RPMI7951 (cell line): ENCODE measurements around the gene GDI1. TPM values are rescaled to one million over a fixed set of nuclear protein-coding genes. Genes with fewer than 3 reads are reported as not detected.
"Not testable (repeated sequence)": the region's sequence is repeated elsewhere in the genome, so short reads cannot be mapped to it uniquely, and the experiment has no call there.

Experiments used
- DNase-seq: peaks from one replicate; pipeline ENCODE4 v3.0.0-alpha.2; 2012; ENCODE audit warnings: low read depth
- total RNA-seq: library from RNA; depleted of rRNA; stranded (reverse); fragments of >200 nt; shearing (Covaris generic); gene quantifications from 2 replicates; pipeline ENCODE4 v1.2.3, GENCODE V29; 2014; rRNA removed

The GDI1 gene
- 58.0 and 58.6 TPM in 2 replicates for total RNA-seq

DNA sequence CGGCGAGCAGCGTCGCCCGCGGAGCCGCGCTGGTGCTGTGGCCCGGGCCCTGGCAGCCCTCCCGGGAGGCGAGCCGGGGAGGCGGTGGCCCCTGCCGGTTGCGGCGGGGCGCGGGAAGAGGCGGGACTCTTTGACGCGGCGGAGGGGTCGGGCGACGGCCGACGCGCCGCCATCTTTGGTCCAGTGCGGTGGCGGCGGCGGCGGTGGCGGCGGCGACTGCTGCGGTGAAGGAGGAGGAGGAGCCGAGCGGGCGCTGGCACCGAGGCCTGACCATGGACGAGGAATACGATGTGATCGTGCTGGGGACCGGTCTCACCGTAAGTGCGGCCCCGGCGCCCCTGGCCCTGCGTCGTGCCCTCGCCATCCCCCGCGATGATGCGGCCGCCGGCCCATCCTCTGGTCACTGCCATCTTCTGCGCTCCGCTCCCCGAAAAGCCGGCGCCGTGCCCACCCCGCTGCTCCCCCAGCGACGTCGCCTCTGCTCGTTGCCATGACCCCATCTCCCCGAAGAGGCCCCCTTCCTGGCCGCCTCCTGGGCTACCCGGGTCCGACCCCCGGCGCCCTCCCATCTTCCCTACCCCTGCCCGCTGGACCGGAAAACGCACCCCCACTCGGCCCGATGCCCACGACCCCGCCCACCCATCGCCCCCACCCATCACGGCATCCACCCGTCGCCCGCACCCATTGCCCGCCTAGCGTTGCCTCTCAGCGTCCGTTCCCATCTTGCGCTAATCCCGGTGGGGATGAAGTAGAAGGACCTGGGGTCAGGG lies at the start of gene GDI1:
Gene GDI1, plus strand, starts transcription at position 172 of the 770 bp plus-strand sequence. Its CDS starts 101 bp downstream, at position 273.
- peak; percentile 58 for DNase-seq

DNA sequence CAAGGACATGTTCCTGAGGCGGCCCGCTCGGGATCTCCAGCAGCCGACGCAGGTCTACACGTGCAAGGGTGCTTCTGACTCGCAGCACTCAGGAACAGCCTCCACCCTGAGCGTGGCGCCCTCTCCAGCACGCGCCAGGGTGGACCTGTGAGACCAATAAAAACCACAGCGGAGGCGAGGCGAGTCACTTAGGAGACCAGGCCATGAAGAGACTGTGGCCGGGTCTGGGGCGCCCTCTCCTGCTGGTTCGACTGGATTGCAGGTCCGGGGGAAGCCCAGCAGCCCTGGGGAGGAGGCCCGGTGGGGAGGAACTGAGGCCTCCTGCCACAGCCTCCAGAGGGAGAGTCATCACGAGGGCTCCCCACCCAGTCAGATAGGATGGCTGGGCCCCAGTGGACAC lies 48.9 kb upstream of the GDI1 start:
- DNase-seq, result not testable (repeated sequence)

DNA sequence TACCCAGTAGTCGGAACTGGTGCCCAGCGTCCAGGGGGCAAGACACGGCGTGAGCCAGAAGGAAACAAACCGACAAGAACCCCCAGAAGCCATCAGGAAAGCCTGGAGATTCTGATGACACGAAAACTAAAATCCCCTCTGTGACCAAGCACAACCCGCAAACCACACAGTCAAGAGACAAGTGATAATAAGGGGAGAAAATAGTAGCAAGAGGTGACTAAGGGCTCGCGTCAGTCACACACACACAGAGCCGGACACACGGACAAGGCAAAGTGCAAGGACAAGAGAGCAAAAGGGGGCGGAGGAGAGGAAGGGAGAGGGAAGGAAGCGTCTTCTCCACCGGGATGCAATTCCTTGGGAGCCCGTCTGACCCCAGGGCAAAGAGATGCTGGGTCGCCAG lies 48.3 kb upstream of the GDI1 start:
- not testable (repeated sequence) for DNase-seq

DNA sequence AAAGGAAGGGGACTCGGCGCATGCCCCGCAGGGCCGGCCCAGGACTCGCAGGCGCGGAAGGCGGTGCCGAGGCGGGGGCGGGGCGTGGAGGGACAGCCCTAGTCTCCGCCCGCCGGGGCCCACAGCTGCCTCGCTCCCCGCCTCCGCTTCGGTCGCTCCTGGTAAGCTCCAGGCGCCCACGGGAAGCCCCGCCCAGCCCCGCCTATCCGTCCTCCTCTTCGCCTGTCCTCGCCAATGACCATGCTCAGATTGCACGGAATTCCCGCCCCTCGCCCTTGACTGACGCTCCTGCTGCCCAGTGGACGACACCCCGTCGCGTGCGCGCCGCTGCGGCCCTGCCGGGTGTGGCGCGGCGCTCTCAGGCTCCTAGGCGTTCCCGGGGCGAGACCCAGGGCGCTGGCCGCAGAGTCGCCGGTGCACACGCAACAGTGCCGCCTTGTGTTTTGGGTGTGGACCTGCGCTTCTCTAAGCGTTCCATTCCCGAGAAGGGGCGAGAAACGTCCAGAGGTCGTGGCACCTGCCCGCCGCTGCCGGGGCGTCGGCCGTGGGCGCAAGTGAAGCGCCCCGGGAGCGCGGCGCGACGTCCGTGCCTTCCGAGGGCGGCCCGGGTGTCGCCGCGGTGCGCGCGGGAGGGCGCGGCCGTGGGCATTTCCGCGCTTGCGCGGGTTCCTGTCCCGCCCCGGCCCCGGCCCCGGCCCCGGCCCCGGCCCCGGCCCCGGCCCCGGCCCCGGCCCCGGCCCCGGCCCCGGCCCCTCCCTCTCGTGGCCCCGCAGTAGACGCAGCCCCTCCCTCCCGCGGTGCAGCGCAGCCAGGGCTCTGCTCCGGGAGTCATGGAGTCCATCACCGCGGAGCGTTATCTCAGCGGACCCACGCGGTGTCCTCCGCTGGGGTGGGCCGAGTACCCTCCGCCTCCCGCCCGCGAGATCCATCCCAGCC lies 46.9 kb upstream of the GDI1 start:
- DNase-seq, result not testable (repeated sequence)

DNA sequence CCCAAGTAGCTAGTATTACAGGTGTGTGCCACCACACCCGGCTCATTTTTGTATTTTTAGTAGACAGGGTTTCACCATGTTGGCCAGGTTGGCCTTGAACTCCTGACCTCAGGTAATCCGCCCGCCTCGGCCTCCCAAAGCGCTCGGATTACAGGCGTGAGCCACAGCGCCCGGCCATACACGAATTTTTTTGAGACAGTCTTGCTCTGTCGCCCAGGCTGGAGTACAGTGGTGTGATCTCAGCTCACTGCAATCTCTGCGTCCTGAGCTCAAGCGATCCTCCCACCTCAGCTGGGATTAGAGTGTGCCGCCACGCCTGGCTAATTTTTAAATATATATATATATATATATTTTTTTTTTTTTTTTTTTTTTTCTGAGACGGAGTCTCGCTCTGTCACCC lies 40.6 kb upstream of the GDI1 start:
- DNase-seq, result not testable (repeated sequence)

DNA sequence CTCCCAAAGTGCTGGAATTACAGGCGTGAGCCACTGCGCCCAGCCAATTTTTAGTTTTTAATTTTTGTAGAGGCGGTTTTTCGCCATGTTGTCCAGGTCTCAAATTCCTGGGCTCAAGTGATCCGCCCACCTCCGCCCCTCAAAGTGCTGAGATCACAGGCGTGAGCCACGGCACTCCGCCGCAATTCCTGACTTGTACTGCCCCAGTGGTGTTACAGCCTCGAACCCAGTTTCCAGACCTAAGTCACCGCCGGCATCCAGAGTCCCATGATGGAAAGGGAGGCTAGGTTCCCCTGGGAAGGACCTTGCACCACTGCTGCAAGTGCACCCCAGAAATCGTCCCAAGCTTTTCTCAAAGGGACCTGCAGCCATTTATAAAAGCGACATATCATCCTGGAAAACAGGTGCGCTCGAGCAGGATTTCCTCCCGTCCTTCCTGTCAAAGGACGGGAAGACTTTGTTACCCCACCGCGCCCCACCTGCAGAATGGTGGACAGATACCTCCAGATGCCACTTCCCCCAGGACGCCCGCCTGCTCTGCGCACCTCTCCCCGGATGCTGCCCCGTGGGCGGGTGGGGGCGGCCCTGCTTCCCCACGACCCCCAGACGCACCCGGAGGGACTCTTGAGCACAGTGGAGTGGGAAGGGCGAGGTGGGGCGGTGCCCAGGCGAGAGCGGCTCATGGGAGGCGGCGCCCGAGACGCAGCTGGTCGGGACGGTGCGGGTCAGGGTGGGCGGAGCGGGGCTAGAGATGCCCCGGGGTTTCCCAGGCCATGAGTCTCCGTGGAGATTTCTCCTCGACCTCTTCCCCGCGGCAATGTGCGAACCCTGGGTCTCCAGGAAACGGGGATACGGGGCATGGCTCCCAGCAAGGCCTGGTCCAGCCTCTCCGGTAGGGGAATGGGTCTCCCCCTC lies 39.7 kb upstream of the GDI1 start:
- peak; percentile 64 for DNase-seq

DNA sequence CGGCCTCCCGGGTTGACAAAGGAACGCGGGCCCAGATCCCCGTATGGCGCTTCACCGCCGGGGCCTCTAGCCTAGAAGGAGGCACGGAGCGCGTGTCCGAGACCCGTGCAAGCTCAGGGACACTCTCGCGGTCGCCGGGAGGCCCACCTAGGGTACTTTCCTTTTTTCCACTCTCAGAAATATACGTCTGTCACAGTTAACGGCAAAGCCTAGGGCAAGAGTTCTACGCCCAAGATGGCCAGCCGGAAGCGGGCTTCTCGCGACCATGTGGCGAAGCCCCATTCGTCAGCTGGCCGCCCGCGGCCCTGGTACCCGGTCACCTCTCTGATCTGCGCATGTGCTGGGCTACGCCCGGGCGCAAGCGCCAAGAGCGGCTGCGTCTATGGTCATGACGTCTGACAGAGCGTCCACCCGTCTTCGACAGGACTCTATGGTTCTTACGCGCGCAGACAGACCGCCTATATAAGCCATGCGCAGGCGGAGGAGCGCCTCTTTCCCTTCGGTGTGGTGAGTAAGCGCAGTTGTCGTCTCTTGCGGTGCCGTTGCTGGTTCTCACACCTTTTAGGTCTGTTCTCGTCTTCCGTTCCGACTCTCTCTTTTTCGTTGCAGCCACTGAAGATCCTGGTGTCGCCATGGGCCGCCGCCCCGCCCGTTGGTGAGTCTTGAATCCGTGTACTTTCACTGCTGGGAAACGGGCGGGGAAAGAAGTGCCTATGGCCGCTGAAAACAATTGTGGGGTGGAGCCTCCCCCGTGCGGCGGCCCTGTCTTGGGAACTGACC lies 38.9 kb upstream of the GDI1 start, which contains the start of gene RPL10:
Gene RPL10, plus strand, starts transcription at position 490 of the 780 bp plus-strand sequence. Its CDS starts 143 bp downstream, at position 633.
- peak; percentile 93 for DNase-seq

DNA sequence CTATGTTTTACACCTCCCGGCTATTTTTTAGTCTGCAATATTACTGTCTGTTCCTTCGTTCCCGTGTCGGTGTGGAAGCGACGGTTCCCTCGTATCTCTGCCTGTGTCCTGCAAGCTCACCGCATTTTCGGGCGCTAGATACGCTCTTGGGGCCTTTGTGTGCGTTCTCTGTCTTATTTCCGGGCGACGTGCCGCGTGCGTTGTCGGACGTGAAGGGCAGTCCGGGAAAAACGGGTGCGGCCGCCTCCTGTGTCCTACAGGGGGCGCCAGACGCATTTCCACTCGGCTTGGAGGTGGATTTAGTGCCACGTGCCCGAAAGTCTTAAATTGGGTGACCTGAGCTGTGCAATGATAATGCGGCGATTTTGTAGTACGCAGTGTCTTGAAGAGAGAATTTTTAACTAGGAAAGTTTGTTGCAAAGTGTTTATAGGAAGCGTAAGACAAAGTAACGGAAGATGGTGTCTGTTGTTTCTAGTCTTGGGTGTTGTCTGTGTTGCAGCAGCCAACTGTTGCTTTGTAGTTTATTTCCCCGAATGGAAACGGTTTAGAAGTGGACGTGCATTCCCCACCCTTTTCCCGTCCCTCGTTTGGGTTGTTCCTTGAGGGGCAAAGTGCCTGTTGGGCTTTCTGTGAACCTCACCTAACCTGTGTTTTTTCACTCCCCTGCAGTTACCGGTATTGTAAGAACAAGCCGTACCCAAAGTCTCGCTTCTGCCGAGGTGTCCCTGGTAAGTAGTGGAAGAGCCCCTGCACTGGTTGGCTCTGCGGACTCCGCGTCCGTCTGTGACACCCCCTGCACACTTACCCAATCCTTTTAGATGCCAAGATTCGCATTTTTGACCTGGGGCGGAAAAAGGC lies 38.1 kb upstream of the GDI1 start:
- peak; percentile 73 for DNase-seq

DNA sequence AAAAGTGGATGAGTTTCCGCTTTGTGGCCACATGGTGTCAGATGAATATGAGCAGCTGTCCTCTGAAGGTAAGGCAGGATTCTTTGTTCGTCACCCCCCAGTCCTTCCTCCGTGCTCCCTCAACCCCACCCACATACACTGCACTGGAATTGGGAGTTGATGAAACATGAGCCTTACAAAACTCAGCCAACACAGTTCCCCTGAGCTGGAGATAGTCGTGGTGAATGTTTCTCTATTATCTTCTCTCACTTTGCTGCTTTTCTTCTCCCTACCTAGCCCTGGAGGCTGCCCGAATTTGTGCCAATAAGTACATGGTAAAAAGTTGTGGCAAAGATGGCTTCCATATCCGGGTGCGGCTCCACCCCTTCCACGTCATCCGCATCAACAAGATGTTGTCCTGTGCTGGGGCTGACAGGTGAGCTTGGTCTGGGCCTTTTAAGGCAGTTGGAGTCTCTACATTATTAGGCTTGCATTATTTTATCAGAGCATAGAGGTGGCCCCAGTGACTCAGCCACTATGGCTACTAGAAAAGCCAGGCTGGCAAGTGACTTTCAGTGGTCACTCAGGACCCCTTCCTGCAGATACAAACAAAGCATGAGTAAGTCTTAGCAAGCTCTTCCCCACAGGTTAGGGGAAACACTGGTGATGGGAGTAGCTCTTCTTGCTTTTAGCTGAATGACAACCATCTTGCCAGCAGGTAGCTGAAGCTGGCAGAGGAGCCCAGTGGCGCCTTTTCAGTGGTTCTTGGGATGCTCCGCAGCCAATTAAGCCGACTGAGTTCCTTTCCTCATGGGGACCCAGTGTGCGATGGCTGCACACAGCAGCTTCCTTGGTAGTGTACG lies 37.2 kb upstream of the GDI1 start:
- DNase-seq, result peak; percentile 25

DNA sequence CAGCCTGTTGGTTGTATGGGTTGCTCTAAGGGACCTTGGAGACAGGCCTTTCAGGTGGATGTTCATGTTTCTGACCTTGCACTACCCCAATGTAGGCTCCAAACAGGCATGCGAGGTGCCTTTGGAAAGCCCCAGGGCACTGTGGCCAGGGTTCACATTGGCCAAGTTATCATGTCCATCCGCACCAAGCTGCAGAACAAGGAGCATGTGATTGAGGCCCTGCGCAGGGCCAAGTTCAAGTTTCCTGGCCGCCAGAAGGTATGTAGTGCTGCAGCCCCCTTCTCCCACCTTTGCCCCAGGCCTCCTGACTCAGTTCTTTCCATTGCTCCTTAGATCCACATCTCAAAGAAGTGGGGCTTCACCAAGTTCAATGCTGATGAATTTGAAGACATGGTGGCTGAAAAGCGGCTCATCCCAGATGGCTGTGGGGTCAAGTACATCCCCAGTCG lies 36.6 kb upstream of the GDI1 start:
- DNase-seq, result not testable (repeated sequence)

DNA sequence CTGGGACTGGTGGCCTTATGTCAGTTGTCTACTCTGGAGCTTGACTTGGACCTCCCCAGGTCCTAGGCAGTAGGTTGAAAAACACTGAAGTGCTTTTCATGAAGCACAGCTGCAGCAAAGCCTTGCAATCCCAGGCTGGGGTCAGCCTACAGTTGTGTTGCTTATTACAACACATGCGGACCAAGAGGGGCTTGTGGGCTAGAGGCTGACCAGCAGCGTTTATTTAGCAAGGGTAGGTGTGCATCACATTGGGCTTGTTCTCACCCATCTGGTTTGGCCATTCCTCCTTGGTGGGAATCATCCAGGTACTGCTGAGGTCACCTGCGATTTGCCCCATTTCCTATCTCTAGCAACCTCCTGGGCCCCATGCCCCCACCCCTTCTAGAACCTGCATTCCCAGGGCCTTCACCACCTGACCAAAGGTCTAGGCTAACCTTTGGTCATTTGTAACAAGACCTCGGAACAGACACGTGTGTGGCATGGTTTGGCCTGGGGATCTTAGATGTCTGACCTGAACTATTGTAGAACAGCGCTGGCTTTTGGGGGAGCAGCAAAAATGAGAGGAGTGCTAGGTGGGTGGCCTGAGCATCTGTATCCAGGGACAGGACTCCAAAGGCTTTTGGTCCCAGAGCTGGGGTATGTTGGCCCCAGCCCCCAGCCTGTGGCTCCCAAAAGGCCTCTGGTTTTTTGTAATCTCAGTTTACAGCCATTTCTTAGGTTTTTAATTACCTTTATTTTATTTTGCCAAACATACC lies 35.7 kb upstream of the GDI1 start:
- DNase-seq, result no peak

DNA sequence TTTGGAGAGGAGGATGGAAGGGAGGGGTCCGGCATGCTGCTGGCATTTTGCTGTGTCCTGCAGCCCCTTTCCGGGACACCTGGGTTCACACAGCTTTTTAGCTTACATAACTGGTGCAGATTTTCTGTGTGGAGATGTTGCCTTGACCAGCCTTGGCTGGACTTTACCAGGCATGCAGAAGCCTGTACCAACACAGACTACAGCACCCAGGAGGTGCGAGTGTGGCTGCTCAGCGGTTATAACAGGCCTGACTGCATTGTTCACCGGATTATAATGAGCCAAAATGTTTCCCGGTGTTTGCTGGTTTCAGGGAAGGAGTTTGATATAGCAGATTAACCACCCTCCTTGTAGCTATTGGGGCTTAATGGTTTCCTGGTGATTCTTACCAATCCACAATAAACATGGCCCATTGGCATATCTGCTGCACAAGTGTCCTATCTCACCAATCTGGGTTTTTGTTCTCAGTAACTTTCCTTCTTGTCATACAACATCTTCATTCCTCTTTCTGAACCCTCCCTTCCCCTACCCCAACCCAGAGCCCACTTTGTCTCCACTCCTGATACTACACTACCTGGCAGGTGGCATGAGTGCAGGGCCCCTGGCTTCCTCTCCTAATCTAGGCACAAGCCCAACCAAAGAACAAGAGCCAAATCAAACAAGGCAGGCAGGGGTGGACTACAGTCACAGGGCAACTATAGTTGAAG lies 34.9 kb upstream of the GDI1 start:
- DNase-seq, result no peak

DNA sequence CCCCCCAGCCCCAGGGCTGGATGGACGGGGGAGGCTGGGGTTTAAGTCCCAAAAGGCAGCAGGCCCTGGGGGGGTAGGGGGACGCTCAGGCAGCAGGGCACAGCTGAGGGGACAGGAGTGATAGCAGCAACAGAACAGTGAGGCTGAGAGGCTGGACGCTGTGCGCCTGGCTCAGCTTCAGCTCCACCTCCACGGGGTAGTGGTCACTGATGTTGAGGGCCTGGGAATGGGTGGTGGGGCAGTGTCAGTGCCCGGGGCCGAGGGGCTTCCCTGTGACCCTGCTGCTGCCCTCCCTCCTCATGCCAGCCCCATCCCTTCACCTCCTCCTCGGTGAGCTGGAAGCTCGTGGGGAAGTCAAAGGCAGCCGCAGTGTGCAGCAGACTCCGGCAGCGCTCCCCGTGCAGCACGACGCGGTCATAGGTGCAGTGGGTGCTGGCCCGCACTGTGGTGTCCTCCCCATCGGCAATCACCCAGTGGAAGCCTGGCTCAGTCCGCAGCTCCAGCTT lies 34.3 kb upstream of the GDI1 start:
- DNase-seq, result no peak

DNA sequence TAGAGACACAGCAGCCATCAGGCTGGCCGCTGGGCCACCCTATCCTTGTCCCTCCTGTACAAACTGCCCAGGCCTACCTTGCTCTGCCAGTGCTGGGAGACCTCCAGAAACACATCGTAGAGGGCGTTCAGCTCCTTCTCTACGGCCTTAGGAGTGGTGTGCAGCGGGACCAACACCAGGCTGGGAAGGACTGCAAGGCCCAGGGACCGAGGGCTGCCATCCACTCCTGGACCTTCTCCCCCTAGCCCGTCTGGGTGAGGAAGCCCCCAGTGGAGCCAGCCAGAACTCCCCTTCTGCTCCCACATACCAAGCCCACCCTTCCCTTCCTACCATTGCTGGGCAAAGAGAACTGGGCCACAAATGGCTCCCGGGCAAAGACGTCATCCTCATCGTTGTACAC lies 33.8 kb upstream of the GDI1 start:
- DNase-seq, result no peak

DNA sequence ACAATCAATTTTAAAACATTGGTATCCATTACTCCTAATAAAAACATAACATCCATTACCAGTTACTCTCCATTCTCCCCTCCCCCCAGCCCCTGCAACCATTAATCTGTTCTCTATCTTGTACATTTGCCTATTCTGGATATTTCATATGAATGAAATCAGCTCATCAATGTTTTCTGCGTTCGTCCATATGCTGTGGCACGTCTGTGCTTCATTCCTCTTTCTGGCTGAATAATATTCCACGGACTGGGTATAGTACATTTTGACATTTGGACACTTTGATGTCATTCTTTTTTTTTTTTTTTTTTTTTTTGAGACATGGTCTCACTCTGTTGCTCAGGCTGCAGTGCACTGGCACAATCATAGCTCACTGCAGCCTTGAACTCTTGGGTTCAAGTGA lies 33.1 kb upstream of the GDI1 start:
- DNase-seq, result no peak

DNA sequence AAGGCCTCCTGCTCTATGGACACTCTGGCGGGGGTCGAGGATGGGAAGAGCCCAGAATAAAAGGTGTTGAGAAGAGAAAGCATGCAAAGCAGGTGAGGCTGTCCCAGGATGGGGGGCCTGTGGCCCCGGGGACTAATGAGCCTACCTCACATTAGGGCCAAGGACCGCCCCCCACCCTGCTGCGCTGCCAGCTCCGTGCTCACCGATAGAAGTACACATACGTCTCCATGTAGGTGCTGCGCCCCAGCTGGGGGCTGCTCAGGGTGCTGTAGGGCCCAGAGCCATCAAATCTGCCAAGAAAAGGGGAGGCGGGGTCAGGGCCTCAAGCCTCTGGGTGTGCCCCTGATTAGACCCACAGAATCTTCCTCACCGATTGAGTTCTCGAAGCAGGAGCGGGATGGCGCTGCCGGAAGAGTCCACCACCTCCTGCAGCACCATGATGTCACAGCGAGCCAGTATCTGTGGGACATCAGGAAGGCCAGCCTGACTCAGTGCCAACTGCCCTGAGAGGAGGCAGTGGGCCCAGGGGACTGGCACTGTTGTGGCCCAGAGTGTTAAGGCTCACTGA lies 32.2 kb upstream of the GDI1 start:
- no peak for DNase-seq
